MM.1S (cell line): Measurements from ENCODE around the gene USO1.

Source experiments
- DNase-seq: peaks from one replicate; pipeline ENCODE4 v3.0.0-alpha.2; 2015
- H2AFZ ChIP-seq: fragments of 300-600 bp; sonication (generic); 2 replicates; pipeline ENCODE4 v1.6.0; 2016; ENCODE audit warnings: antibody characterized with exemption, low read length
- H3F3A ChIP-seq: fragments of 300-600 bp; sonication (generic); 2 replicates; pipeline ENCODE4 v1.6.1; 2016; ENCODE audit warnings: mild to moderate bottlenecking, antibody characterized with exemption, low read length, moderate library complexity, mixed read lengths; ENCODE audit not compliant: insufficient read depth
- H3K27ac ChIP-seq: fragments of 300-600 bp; sonication (generic); 2 replicates; pipeline ENCODE4 v1.5.1; 2016; ENCODE audit warnings: mild to moderate bottlenecking, low read length
- H3K27me3 ChIP-seq: fragments of 300-600 bp; sonication (generic); replicated peaks from 2 replicates; pipeline ENCODE4 v1.6.0; 2016; ENCODE audit warnings: low read length; ENCODE audit not compliant: insufficient read depth
- H3K36me3 ChIP-seq: fragments of 300-600 bp; sonication (generic); replicated peaks from 2 replicates; pipeline ENCODE4 v1.6.1; 2016; ENCODE audit warnings: mild to moderate bottlenecking, low read length, mixed read lengths; ENCODE audit not compliant: insufficient read depth
- H3K4me1 ChIP-seq: fragments of 300-600 bp; sonication (generic); 2 replicates; pipeline ENCODE4 v1.6.1; 2016; ENCODE audit warnings: low read length, mixed read lengths
- H3K4me2 ChIP-seq: fragments of 300-600 bp; sonication (generic); 2 replicates; pipeline ENCODE4 v1.6.0; 2016; ENCODE audit warnings: low read depth, low read length
- H3K4me3 ChIP-seq: fragments of 300-600 bp; sonication (generic); 2 replicates; pipeline ENCODE4 v1.5.1; 2016; ENCODE audit warnings: low read length, mixed read lengths
- H3K79me2 ChIP-seq: fragments of 300-600 bp; sonication (generic); 2 replicates; pipeline ENCODE4 v1.6.1; 2016; ENCODE audit warnings: mixed run types, low read length, mixed read lengths
- H3K9ac ChIP-seq: fragments of 300-600 bp; sonication (generic); 2 replicates; pipeline ENCODE4 v1.6.1; 2016; ENCODE audit warnings: low read length, mixed read lengths
- H3K9me2 ChIP-seq: fragments of 300-600 bp; sonication (generic); replicated peaks from 2 replicates; pipeline ENCODE4 v1.6.1; 2016; ENCODE audit warnings: mild to moderate bottlenecking, low read length, mixed read lengths; ENCODE audit not compliant: insufficient read depth
- H3K9me3 ChIP-seq: fragments of 300-600 bp; sonication (generic); replicated peaks from 2 replicates; pipeline ENCODE4 v1.6.1; 2016; ENCODE audit warnings: mild to moderate bottlenecking, low read length, mixed read lengths; ENCODE audit not compliant: insufficient read depth
- H4K20me1 ChIP-seq: fragments of 300-600 bp; sonication (generic); 2 replicates; pipeline ENCODE4 v1.6.1; 2016; ENCODE audit warnings: mild to moderate bottlenecking, low read length, moderate library complexity, mixed read lengths; ENCODE audit not compliant: insufficient read depth
- EZH2 ChIP-seq: fragments of 300-600 bp; sonication (generic); optimal IDR thresholded peaks from 2 replicates; pipeline ENCODE3; 2017; ENCODE audit warnings: low read depth, mild to moderate bottlenecking, antibody characterized with exemption, low read length, mixed read lengths
- EZH2phosphoT487 ChIP-seq: fragments of 300-600 bp; sonication (generic); IDR thresholded peaks from 2 replicates; pipeline ENCODE4 v1.6.1; 2018; ENCODE audit warnings: antibody characterized with exemption, low read length
- TF ChIP-seq, protein P1 (sequence below): fragments of 300-600 bp; sonication (generic); IDR thresholded peaks from 2 replicates; pipeline ENCODE4 v1.5.1; 2016; ENCODE audit warnings: antibody characterized with exemption, low read length, mixed read lengths

Gene USO1

DNA sequence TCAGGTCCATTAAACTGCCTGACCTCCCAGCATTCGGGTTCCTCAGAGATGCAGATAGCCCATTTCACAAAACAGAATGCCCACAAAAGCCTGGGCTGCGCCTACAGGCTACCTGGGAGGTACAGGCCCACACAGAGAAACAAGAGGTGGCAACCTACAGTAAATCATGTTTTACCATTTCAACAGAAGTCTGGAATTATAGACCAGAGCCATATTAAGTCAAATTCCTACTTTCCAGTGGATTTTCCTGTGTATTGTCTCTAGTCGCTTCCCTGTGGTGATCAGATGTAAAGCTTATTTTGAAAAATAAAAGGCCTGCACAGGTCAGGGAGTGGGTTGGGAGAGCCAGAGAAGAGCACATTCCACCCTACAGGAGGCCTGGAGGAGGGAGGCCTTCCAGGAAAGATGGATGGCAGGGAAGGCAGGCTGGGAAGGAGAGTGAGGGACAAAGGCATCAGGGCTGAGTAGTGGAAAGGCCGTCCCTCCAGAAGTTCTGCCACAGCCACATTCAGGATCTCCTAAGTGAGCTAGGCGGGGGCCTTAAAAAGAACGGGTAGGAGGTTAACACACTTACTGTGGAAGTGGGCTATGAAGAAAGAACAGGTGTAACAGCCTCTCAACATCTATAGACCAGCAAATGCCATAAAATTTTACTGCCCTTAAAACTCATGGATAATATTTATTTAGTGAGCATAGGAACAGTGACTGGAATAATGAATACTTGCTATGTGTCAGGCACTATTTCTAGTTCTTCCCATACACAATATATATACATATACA, 19.0 kb upstream of the USO1 start:
- Histone ChIP-seq H2AFZ (no peak overlapping the region), H4K20me1 (no peaks in the 10 kb centered on the region), H3K9ac (no peak overlapping the region), H3K79me2 (no peaks in the 10 kb centered on the region; the same call in 1 of the 2 replicates), H3K27me3 (no peaks in the 10 kb centered on the region), H3K36me3 (no peaks in the 10 kb centered on the region), H3K4me3 (no peak overlapping the region), H3K27ac (no peak overlapping the region), H3K9me2 (no peaks in the 10 kb centered on the region), H3K4me1 (0 out of 2 replicates have a peak, but pooled peaks cover 3% of the 10 kb centered on the region), H3F3A (no peaks in the 10 kb centered on the region), H3K9me3 (no peaks in the 10 kb centered on the region), H3K4me2 (no peak overlapping the region)
- no peak for DNase-seq
- TF ChIP-seq EZH2phosphoT487 (no peak), EZH2 (no peak)
- TF ChIP-seq, protein P1, sequence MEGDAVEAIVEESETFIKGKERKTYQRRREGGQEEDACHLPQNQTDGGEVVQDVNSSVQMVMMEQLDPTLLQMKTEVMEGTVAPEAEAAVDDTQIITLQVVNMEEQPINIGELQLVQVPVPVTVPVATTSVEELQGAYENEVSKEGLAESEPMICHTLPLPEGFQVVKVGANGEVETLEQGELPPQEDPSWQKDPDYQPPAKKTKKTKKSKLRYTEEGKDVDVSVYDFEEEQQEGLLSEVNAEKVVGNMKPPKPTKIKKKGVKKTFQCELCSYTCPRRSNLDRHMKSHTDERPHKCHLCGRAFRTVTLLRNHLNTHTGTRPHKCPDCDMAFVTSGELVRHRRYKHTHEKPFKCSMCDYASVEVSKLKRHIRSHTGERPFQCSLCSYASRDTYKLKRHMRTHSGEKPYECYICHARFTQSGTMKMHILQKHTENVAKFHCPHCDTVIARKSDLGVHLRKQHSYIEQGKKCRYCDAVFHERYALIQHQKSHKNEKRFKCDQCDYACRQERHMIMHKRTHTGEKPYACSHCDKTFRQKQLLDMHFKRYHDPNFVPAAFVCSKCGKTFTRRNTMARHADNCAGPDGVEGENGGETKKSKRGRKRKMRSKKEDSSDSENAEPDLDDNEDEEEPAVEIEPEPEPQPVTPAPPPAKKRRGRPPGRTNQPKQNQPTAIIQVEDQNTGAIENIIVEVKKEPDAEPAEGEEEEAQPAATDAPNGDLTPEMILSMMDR: no peak

DNA sequence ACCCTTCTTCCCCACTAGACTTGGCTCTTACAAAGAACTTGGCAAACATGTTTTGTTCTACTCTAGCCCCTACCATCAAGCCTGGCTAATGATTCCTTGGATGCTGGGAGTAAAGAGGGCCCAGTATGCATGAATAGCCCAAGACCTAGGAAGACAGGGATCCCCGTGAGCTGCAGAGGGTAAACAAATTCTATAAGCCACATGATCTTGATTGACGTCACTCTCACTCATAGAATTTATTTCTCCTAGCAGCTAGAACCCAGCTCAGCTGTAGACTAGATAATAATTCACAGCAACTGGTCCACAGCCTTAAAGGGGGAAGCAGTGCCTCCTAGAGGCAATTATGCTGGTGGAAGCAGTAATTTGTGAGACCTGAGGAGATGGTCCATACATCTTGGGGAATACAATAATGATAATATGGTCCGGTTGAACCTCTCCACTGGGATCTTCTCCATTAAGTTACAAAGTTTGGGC, 16.1 kb upstream of the USO1 start:
- TF ChIP-seq, protein P1: peak; percentile 31
- no peak for TF ChIP-seq EZH2phosphoT487
- no peak overlapping the region for H3K9ac ChIP-seq
- H3K79me2 ChIP-seq: no peaks in the 10 kb centered on the region; the same call in 1 of the 2 replicates
- no peak overlapping the region for H2AFZ ChIP-seq
- no peaks in the 10 kb centered on the region for H3F3A ChIP-seq
- H3K9me3 ChIP-seq: no peaks in the 10 kb centered on the region
- H3K4me1 ChIP-seq: 0 out of 2 replicates have a peak, but pooled peaks cover 3% of the 10 kb centered on the region
- no peak for DNase-seq
- H3K4me2 ChIP-seq: no peak overlapping the region
- H3K27ac ChIP-seq: no peak overlapping the region
- H4K20me1 ChIP-seq: no peaks in the 10 kb centered on the region
- no peaks in the 10 kb centered on the region for H3K36me3 ChIP-seq
- H3K27me3 ChIP-seq: no peaks in the 10 kb centered on the region
- H3K4me3 ChIP-seq: no peak overlapping the region
- H3K9me2 ChIP-seq: no peaks in the 10 kb centered on the region

DNA sequence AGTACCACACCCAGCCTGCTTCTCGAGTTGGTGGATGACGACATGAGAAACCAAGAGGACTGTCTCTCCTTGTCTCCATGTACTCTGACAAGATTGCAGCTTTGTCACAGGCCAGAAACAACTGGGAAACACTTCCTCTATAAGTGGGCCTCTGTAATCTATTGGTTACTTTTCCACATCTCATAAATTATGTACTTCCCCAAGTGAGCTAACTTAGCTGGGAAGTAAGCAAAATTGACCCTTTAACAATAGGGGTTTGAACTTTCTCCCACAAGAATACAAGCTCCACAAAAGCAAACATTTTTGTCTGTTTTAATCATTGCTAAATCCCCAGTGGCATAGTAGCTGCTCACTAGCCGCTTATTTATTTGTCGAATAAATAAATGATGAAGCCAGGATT, 14.1 kb upstream of the USO1 start:
- no peaks in the 10 kb centered on the region for H3K27me3 ChIP-seq
- H3K4me3 ChIP-seq: no peak overlapping the region
- H3K4me2 ChIP-seq: no peak overlapping the region
- H3F3A ChIP-seq: peaks cover 6% of the 10 kb centered on the region
- H4K20me1 ChIP-seq: no peaks in the 10 kb centered on the region
- H3K9ac ChIP-seq: no peak overlapping the region
- H3K9me2 ChIP-seq: no peaks in the 10 kb centered on the region
- no peak for TF ChIP-seq EZH2phosphoT487
- TF ChIP-seq, protein P1: no peak
- peaks cover 12% of the 10 kb centered on the region for H3K4me1 ChIP-seq
- no peaks in the 10 kb centered on the region for H3K9me3 ChIP-seq
- DNase-seq: no peak
- no peak overlapping the region for H2AFZ ChIP-seq
- H3K36me3 ChIP-seq: no peaks in the 10 kb centered on the region
- H3K79me2 ChIP-seq: peaks cover 7% of the 10 kb centered on the region
- no peak overlapping the region for H3K27ac ChIP-seq
